ENCODE results near the gene CYP4X1. TPM values are rescaled to one million over a fixed set of nuclear protein-coding genes. Genes with fewer than 3 reads are reported as not detected.
"Not testable (repeated sequence)": the region's sequence is repeated elsewhere in the genome, so short reads cannot be mapped to it uniquely, and the experiment has no call there.

Gene CYP4X1
- polyA plus RNA-seq (2012; ENCODE audit: insufficient read depth, insufficient read length, low read depth): not detected

- H3K9me3 ChIP-seq: no peaks in the 10 kb centered on the region
- no peak within 1 kb of the TSS for H3K4me3 ChIP-seq (ENCODE audit: low read depth, low read length)
- peaks cover 8% of the 10 kb centered on the region for H3K27me3 ChIP-seq
- no peak for TF ChIP-seq CTCF (IDR thresholded peaks at IDR 0.05; ENCODE audit: low read depth, low read length)
- no peaks in the 10 kb centered on the region for H3K36me3 ChIP-seq
- H3K4me1 ChIP-seq: no peaks in the 10 kb centered on the region
- DNase-seq: no peak
Measured at GRCh38 chr1:47023268-47024140, at the start of gene CYP4X1. Gene CYP4X1, plus strand, starts transcription at chr1:47023669. Its CDS starts 149 bp downstream, at chr1:47023818.

DNA sequence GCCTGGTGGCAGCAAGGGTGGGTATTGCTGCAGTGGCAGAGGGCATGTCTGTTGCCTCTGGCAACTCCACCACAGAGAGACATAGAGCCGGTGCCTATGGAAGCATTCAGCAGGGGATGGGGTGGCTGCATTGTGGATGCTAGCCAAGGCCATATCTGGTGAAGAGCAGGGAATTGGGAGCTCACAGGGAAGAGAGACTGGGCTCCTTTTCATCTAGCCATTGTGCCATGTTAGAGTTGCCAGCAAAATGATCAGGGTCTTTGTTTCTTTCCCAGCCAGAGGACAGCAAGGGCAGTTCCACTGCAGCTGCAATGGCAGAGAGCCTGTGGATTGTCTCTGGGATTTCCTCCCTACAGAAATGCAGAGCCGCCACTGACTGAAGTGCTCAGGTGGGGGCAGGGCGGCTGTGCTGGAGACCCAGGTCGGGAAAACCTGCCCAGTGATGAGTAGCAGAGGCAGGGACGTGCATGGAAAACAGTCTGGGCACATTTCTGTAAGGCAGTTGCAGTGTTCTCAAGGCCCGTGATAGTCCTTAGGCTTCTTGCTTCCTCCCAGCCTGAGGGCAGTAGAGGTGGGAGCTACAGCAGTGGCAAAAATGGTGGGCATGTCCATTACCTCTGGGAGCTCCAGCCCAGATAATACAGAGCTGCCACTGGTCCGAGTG lies 40.2 kb upstream of the CYP4X1 start:
- no peaks in the 10 kb centered on the region for H3K9me3 ChIP-seq
- DNase-seq: no peak
- no peaks in the 10 kb centered on the region for H3K4me1 ChIP-seq
- no peak overlapping the region for H3K4me3 ChIP-seq (ENCODE audit: low read depth, low read length)
- no peaks in the 10 kb centered on the region for H3K27me3 ChIP-seq
- no peaks in the 10 kb centered on the region for H3K36me3 ChIP-seq
- TF ChIP-seq CTCF (IDR thresholded peaks at IDR 0.05; ENCODE audit: low read depth, low read length): no peak

DNA sequence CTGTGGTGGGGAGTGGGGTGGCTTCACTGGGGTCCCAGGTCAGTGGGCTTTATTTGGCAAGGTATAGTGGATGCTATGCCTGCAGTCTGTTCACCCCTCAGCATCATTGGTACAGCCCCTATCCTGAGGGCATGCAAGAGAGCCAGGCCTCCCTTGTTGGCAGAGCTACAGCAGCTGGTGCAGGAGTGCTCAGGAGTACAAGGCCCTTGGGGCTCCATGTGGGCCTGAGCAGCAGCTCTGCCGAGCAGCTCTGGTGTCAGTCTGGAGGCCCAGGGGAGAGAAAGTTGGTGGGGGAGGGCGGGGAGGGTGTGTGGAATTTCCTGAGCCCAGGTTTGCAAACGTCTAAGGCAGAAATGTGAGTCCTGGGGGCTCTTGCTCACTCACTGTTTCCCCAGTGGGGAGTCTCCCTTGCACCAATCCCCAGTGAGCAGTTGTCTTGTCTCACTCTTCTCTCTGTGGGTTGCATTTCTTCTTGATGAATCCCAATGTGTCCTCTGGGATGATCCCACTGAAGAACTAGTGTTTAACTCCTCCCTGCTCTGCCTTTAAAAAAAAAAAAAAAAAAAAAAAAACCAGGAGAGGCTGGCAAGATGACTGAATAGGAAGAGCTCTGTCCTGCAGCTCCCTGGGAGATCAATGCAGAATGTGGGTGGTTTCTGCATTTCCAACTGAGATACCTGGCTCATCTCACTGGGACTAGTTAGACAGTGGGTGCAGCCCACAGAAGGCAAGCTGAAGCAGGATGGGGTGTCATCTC lies 39.5 kb upstream of the CYP4X1 start:
- Histone ChIP-seq H3K36me3 (no peaks in the 10 kb centered on the region), H3K4me1 (no peaks in the 10 kb centered on the region), H3K9me3 (no peaks in the 10 kb centered on the region), H3K4me3 (ENCODE audit: low read depth, low read length) (no peak overlapping the region), H3K27me3 (no peaks in the 10 kb centered on the region)
- no peak for DNase-seq
- TF ChIP-seq CTCF (IDR thresholded peaks at IDR 0.05; ENCODE audit: low read depth, low read length): no peak

- H3K36me3 ChIP-seq, H3K9me3 ChIP-seq: not testable (repeated sequence)
Measured at GRCh38 chr1:46990541-46990940, 32.9 kb upstream of the CYP4X1 start.

DNA sequence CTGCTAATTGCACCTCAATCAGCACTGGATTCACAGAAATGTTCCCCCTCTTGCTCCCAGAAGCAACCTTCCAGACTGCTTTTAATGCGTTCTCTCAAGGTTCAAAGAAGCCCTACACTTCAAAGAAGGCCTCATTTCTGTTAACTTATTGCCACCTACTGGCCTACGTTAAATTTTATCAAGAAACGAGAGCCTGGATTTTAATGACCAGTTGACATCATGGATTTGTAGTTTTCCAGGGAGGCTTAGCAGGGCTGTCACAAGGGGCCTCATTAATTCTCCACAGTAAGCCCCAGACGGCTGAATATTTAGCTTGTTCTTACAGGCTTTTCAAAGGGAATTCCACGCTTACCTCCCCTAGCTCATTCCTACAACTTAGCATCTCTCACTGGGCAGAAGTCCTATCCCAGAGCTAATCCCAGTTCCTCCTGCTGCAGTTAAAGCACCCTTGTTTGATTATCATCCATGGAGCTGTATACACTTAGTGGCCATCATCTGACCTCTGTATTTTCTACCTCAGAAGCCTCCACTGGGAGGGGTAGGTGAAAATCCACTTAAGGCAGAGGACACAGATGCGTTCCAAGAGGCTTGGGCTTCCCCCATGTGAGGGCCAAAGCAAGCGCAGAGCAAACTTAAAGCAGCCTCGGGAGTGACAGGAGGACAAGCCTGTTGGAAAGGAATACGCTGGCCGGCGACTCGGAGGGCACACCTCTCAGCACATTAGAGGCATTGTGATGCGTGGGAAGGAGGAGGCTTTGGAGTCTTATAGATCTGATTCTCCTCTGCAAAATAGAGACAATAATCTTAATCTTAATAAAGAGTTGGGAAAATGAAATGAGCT lies 32.2 kb upstream of the CYP4X1 start:
- Histone ChIP-seq H3K4me1 (no peaks in the 10 kb centered on the region), H3K36me3 (no peaks in the 10 kb centered on the region), H3K9me3 (no peaks in the 10 kb centered on the region), H3K4me3 (ENCODE audit: low read depth, low read length) (no peak overlapping the region), H3K27me3 (no peaks in the 10 kb centered on the region)
- TF ChIP-seq CTCF (IDR thresholded peaks at IDR 0.05; ENCODE audit: low read depth, low read length): peak; percentile 9; the same call in 1 of the 2 replicates
- no peak for DNase-seq

More at GRCh38 chr1:46990541-46990940, 32.9 kb upstream of the CYP4X1 start:
- not testable (repeated sequence) for H3K4me1 ChIP-seq; H3K27me3 ChIP-seq; DNase-seq; H3K4me3 ChIP-seq (ENCODE audit: low read depth, low read length)
